T-helper 9 cell (primary cell): ENCODE results near the gene ETNK1.
"Not testable (repeated sequence)": the region's sequence is repeated elsewhere in the genome, so short reads cannot be mapped to it uniquely, and the experiment has no call there.

Experiments
- DNase-seq: peaks from one replicate; pipeline ENCODE4 v3.0.0-alpha.2; 2020
- total RNA-seq, 2 donors: gene quantifications; one replicate each; lab custom pipeline; 2026; lab: John Stamatoyannopoulos, UW

ETNK1 gene
- 43.9 to 134 reads per million in 2 donors for total RNA-seq

DNA sequence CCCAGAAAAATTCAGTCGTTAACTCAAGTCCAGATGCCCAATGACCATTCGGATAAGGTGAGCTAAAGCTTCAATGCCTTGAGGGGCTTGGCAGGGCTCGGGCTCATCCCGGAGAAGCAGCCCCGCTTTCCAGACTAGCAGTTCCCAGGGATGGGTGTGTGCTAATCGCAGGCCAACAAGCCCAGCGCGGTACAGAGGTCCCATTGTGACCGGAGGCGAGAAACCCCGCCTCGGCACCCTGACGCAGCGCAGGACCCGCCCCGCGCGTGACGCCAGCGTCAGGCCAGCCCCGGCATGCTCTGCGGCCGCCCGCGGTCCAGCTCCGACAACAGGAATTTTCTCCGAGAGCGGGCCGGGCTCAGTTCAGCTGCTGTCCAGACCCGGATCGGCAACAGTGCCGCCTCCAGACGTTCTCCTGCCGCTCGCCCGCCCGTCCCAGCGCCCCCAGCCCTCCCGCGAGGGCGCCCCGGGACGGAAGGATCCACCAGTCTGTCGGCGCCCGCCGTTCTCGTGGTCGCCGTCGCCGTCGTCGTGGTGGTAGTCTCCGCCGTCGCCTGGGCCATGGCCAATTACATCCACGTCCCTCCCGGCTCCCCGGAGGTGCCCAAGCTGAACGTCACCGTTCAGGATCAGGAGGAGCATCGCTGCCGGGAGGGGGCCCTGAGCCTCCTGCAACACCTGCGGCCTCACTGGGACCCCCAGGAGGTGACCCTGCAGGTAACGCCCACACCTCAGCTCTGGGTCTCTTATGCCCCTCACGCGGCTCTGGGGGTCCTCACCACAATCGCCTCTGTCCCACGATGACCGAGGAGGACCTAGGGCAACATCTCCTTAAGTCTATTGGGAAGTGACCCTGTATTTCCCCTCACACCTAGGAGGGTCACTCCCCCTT, at the start of gene ETNK1:
ETNK1 (plus strand) TSS at position 302 of the 892 bp plus-strand sequence; CDS start at position 562, 260 bp downstream.
- peak; percentile 75 for DNase-seq

DNA sequence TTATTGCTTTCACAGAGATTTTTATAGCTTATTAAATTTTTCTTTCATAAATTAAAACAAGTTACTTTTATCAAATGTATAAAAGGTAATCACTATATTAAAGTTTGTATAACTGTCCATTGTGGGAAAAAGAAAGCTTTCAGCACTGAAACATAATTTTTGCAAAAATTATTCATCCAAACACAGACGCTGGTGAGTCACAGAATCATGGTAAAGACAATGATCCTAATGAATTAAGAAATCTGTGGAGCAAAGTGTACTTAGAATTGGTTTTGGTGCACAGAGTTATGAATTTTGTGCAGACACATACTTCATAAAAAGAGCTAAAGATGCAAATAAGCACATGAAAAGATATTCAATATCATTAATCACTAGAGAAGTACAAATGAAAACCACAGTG, 48.9 kb upstream of the ETNK1 start:
- DNase-seq, result no peak

DNA sequence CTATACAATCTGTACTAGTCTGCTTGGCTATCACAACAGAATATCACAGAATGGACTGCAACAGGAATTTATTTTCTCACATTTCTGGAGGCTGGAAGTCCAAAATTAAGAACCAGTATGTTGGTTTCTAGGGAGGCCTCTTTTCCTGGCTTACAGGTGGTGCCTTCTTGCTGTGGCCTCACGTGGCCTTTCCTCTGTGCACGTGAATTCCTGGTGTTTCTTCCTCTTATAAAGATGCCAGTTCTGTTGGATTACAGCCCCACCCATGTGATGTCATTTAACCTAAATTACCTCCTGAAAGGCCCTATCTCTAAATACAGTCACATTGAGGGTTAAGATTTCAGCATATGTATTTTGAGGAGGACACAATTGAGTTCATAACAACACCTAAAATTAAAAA, 48.5 kb upstream of the ETNK1 start:
- DNase-seq, result no peak

- no peak for DNase-seq
Observed at GRCh38 chr12:22577667-22578066, 47.3 kb upstream of the ETNK1 start.

DNA sequence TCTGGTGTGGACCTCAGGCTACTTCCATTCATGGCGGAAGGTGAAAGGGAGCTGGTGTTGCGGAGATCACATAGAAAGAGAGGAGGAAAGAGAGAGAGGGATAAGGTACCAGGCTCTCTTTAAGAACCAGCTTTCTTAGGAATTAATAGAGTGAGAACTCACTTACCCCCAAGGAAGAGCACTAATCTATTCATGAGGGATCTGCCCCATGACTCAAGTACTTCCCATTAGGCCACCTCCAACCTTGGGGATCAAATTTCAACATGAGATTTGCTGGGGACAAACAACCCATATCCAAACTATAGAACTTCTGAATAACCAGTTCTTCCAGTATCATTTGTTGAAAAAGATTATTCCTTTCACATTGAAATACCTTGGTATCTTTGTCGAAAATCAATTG, 46.6 kb upstream of the ETNK1 start:
- no peak for DNase-seq

GRCh38 chr12:22588817-22589216, 36.2 kb upstream of the ETNK1 start:
- no peak for DNase-seq

GRCh38 chr12:22593864-22594263, 31.1 kb upstream of the ETNK1 start:
- no peak for DNase-seq

DNA sequence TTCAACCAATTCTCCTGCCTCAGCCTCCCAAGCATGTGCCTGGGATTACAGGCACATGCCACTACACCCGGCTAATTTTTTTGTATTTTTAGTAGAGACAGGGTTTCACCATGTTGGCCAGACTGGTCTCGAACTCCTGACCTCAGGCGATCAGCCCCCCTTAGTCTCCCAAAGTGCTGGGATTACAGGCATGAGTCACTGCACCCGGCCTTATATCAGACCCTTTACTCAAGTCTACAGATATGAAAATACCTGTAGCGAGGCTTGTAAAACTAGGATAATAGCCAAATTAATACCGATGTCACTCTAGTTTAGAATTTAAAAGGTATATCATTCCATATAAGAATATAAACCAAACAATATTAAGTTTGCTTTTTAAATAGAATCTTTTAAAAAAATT, 27.4 kb upstream of the ETNK1 start:
- DNase-seq, result not testable (repeated sequence)

DNA sequence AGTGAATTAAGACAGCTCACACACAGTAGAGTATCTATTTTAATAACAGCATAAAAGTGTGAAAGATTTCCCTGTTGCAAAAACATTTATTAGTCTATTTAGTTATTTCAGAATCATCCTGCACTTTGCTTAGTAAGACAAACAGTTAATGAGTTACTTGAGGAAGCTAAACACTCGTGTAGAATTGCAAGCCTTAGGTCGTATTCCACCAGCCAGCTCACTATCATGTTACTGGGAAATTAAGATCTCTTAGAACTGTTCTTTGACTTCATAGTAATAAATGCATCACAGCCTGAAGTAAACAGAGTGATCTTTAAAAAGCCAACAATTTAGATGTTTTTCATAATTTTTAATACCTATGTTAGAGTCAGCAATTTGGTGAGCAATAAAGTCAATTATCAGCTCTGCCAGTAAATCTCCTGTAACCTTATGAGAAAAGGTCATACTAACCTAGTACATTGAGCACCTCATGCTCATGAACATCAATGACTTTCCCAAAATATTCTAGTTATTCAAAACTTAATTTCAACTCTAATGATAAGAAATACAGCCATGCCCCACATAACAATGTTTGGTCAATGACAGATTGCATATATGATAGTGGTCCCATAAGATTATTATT, 26.7 kb upstream of the ETNK1 start:
- DNase-seq, result no peak

DNA sequence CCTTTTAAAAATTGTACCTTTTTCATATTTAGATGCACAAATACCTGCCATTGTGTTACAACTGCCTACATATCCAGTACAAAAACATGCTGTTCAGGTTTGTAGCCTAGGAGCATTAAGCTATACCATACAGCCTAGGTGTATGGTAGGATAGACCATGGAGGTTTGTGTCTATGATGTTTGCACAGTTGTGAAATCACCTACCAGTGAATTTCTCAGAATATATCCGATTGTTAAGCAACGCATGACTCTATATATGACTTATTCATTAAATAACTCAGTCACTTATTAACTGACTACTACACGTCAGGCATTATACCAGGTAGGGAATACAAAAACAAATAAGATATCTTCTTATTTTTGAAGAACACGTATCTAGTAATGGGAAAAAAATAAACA, 26.2 kb upstream of the ETNK1 start:
- no peak for DNase-seq

DNA sequence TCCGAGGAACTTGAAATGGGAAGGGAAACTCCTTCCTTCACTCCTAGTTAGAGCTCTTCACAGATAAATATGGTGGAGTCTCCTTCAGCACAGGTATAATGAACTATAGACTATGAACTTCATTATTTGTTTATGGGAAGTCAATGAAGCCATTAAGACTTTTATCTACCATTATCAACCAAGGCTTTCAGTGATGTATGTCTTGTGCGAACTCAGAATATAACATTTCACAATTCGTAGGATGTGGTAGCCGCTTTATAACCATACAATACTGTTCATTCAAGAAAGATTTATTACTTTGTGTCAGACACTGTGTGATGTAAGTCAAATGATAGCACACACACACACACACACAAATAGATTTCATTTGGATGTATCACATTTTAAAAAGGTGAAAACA, 24.8 kb upstream of the ETNK1 start:
- DNase-seq, result no peak

DNA sequence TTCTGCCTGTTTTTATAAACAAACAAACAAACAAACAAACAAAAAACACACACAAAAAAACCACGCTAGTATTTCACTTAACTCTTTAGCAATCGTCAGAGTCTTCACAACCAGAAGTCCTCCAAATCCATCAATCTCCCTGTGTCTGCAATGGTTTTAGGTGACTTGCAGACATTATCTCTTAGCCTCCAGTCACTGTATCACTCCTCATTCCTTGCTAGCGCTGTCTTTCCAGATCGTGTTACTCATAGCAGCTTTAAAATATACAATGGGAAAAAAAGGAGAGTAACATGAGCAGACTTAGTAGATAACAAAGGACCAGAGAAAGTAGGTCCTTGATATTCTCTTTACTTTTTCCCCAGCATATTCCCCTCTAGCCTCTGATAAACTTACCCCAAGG, 15.5 kb upstream of the ETNK1 start:
- DNase-seq, result no peak

- no peak for DNase-seq
Observed at GRCh38 chr12:22610131-22610530, 14.8 kb upstream of the ETNK1 start.

DNA sequence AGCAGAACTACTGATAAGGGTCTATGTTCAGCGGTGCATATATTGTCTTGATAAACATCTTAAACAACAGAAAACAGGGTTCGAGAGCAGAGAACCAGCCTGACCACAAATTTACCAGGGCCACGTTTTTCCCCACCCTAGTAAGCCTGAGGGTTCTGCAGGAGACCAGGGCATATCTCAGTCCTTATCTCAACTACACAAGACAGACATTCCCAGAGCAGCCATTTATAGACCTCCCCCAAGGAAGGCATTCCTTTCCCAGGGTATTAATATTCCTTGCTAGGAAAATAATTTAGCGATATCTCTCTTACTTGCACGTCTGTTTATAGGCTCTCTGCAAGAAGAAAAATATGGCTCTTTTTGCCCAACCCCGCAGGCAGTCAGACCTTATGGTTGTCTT, 12.1 kb upstream of the ETNK1 start:
- not testable (repeated sequence) for DNase-seq

DNA sequence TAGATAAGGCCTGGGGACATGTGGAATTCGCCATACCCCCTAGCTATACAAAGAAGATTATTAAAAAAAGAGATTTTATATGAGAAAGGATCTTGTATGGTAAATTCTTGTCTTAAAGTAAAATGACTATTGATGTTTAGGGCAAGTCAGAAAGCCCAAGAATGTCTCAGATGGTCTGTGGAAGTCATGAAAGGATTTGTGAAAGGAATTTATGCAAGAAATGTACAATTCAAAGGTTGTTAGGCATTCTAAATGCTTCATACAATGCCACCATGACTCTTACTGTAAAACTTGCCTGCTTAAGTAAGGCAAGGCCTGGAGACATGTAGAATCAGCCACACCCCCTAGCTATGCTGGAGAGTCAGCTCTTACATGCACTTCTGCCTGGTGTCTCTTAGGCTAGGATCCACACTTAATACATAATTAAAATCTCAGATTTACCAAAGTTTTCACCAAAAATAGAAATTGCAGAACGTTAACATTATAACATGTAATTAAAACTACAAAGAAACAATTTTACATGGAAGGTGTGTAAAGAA, 8.9 kb upstream of the ETNK1 start:
- DNase-seq, result no peak

DNA sequence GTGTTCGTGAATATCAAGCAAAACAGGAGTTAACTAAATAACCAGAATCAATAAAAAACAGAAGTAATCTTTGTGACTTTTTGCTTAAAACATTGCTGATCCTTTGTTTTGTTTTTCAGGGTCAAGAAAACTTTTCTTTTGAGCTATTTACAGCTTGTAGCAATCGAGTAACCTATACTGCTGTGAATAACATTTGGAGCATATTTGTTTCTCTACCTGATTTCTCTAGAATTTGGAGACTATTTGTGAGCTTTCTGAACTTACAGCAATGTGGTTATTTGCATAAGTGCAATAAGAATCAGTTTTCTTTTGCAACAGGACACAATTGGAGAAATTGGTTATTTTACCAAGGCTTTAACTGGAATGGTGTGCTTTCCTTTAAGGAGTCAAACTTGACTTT, 7.3 kb upstream of the ETNK1 start:
- DNase-seq, result no peak

GRCh38 chr12:22624548-22624869, 462 bp upstream of the ETNK1 start:
- no peak for DNase-seq

DNA sequence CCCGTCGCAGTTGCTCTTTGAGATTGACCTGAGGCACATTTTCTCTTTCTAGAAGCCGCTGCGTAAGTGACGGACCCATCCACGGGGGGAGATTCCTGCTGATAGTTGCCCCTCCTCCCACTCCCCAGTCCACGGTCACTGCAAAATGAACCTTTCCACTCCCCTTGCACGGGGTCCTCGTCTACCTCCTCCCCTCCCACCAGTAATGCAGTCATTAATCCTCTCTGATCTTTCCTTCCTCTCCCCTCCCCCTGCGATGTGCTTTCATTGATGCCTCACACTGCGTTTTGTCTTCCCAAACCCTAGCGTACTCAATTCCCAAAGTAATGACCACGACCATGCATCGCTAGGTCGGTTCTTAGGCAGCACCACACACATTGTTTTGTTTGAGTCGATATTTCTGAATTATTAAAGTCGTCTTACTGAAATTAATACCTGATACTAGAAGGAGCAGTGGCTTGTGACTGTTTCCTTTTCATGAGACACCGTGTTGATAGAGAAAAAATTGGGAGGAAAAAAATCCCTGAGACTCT, 857 bp downstream of the ETNK1 start:
- peak; percentile 8 for DNase-seq

DNA sequence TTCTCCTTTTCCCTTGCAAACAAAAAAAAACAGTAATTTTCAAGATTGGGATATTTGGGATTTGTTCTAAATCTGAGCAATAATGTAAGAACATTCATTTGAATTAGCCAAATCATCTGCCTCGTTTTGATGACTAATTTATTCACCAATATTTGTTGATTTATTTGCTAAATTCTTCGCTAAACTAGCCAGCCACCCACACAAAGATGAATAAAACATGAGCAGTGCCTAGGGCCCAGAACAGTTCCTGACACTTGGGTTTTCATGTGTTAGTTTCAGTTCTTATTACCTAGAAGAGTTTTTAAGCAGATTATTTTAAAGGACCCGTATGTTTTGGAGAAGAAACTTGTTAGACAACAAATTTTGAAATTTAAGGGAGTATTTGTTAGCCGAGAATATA, 1.4 kb downstream of the ETNK1 start:
- no peak for DNase-seq

DNA sequence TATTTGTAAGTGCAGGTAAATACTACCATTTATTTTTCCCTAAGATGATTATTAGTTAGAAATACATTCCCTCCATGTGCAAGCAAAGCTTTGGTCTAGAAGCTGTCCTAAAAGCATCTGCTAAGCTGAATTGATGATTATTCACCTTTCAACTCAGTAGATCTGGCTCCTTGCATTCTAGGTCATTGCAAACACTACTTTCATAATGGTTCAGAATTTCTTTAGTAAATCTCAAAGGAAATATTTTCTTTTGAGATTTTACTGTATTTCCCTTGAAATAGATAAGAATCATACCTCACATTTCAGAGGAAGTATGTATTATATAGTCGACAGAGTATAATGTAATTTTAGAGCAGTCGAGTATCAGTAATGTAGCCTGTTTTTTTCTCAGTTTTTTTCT, 2.4 kb downstream of the ETNK1 start:
- no peak for DNase-seq

DNA sequence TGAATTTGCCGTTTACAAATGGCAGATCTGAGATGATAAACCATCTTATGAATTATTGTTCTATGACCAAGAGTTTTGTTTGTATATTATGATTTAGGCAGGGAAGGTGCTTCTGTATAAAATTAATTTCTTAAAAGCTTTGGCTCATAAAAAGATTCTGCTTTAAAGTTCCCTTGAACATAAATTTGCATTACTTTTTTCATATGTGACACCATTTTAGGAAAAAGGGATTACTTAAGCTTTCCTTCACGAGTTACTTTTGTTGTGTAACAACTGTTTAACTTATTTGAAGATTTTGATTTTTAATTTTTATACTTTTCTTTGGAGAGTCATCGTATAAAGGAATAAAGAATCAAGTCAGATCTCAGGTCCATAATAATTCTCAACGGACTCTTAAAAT, 3.3 kb downstream of the ETNK1 start:
- DNase-seq, result no peak

GRCh38 chr12:22631863-22632463, 7.0 kb downstream of the ETNK1 start:
- DNase-seq, result no peak

GRCh38 chr12:22634883-22635282, 9.9 kb downstream of the ETNK1 start:
- DNase-seq, result no peak

DNA sequence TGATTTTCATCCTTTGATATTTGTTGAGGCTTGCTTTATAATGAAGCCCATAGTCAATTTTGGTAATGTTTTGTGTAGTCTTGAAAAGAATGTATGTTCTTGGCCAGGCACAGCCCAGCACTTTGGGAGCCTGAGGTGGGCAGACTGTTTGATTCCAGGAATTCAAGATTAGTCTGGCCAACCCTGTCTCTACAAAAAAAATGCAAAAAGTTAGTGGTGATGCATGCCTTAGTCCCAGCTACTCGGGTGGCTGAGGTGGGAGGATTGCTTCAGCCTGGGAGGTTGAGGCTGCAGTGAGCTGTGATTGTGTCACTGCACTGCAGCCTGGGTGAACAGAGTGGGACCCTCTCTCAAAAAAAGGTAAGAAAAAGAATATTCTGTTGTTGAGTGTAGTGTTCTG, 10.8 kb downstream of the ETNK1 start:
- no peak for DNase-seq
